Adipose tissue (tissue), 3 donors: ENCODE measurements around the gene R3HDM2. TPM values are rescaled to one million over a fixed set of nuclear protein-coding genes. Genes with fewer than 3 reads are reported as not detected.

Experiments
- H3K27ac ChIP-seq: one replicate; pipeline ENCODE4 v1.5.1; 2013; ENCODE audit warnings: low read depth, low read length
- WGBS, 3 donors: extraction: QIAGEN DNeasy Blood & Tissue Kit; methylation state at CpG; one replicate each; pipeline ENCODE4 v1.1.7; 2013; 5-methylcytosine and 5-hydroxymethylcytosine counted together
- polyA plus RNA-seq, 3 donors: library from polyadenylated mRNA; stranded (reverse); fragments of 200-250 nt; gene quantifications; one replicate each; pipeline ENCODE4 v1.2.3, GENCODE V29; 2013
- donor health status: healthy with polysubstance abuse.
- donor health status: Bipolar disorder and iron deficiency.
- donor health status: healthy.

Gene R3HDM2
- polyA plus RNA-seq, 3 donors = 11.7 to 24.2 (median 18.1) TPM

DNA sequence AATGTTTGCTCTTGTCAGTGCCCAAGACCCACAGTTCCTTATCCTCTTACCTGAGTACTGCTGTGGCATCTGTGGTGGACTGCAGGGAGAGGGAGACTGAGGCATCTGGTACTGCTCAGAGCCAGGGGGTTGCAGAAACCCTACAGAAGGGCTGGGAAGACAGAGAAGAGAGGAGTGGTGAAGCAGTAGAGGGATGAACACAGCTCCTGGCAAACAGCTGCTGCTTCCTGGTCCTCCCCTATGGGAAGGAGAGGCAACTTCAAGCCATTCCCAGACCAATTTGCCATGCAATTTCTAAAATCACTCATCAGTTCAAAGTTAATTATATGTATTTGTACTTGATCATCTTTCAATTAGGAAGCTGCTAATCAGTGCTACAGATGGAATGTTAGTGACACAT, 164.2 kb downstream of the R3HDM2 start:
- no peak overlapping the region for H3K27ac ChIP-seq

DNA sequence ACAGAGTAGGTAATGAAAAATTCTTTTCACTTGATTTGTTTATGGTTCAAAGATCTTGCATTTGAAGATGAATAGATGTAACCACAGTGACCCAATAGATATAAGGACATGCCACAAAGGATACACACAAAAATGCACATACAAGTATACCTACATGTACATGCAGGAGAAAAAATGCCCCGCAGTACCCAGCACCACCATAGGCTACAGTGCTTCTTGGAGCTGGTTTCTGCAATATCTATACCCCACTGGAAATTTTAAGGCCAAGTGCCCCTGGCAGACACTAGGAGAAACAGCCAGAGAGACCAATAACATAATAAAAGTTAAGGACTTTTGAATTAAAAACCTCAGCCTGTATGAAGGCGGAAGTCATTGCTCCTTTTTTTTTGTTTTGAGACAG, 167.7 kb downstream of the R3HDM2 start:
- no peak overlapping the region for H3K27ac ChIP-seq
- 90 to 94% (median 93%) methylated on average over 2 of the region's 2 CpGs for WGBS, 3 donors

DNA sequence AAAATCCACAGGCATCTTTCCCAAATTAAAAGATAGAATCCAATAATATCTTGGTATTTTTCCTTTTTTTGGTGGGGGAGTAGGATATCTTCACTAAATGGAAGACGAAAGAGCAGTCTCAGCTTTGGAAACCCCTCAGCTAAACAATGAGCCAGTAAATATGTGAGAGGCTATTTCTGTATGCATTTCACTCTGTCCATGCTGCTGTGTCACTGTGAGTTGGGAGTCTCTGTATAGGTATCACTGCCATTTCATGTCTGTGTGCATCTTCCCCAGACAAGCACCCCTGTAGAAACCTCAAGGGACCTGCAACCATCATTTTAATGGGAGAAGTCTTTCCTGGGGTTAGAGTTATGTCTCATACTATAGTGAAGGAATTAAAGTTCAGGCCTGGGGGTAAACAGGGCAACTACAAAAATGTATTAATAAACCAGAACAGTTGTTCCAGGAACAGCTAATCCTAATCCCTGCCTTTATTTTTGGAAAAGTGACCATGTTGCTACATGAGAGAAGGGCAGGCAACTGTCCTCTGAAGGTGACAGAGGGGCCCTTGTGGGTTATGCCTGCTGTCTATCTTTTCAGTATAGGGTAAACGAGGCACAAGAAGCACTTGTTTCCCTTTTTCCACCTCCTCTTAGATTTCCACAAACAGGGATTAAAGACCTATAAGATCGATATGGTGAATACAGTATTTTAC, 168.6 kb downstream of the R3HDM2 start:
- H3K27ac ChIP-seq = no peak overlapping the region
- 87 to 93% (median 89%) methylated on average over 3 of the region's 3 CpGs for WGBS, 3 donors

DNA sequence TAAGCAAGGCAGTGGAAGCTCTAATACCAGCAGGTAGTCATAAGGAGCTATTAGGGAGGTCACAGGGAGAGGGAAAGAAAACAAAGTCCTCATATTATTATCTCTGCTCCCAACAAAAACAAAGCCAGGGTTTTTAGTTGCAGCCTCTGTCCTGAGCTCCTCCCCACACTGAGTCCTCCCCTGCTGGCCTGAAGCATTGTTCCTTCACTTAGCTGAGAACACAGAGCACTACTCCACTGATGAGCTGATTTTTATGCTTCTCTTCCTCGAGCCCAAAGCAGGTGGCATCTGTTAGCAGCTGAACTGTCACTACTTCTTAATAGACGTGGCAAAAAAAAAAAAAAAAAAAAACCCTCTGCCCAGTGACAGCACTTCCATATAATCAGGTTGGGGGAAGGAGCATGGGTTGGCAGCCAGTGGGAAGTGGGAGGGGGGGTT, 169.4 kb downstream of the R3HDM2 start:
- 54 to 72% (median 60%) methylated on average over 2 of the region's 2 CpGs for WGBS, 3 donors
- H3K27ac ChIP-seq = no peak overlapping the region

DNA sequence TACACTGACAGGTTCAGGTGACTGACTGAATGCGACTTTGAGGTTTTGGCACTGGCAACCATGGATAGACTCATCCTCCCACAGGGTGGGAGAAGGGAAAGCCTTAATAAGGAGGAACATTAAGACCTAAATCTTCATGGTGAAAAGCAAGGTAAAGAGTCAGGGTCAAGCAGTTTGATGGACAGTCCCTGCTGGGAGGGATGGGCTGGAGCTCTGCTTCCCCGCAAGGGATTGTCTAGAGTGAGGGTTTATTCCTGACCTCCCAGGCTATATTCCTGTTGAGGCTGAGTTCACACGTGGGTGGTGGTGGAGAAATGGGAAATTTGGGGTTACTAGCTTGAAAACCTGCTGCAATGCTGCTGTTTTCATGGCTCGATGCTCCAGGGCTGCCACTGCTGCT, 170.5 kb downstream of the R3HDM2 start:
- 86 to 89% (median 88%) methylated on average over 4 of the region's 4 CpGs for WGBS, 3 donors
- H3K27ac ChIP-seq = no peak overlapping the region

DNA sequence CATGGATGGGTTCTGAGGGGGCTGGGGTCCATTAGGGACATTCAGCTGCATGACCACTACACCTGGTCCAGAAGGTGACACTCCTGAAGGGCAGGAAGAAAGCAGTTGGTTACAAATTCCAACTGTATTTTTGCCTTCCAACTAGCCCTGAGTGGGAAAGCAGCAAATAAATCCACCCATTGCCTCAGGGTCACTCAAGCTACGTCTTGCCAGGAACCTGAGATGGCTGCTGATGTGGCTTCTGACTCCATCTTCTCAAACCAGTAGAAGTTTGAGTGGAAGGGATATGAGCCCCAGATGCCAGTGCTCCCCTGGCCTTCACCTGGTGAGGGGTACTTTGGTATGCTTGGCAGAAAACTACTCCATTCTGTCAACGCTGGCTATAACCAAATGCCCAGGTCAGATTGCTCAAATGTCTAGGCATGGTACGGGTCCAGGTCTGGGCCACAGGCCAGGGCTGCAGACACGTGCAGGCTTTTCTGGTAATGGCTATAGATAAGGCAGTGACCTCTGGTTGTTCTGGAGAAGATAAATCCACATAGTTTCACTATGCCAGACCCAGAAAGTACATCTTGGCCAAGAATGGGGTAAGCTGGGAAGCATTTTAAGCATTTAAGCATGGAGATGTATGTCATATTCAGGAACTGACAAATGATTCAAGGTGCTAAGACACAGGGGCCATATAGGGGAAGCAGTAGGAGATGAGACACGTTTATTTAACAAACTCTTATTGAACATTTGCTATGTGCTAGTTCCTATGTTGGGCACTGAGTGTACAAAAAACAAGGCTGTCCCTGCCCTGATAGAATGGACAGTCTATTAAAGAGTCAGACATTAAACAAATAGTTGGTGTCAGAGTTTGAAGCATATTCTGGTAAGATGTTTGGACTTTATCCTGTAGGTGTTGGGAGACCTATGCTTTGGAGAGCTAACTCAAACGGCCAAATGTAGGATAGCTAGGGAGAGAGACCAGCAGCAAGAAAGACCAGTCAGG, 171.6 kb downstream of the R3HDM2 start:
- 30 to 74% (median 62%) methylated on average over 6 of the region's 6 CpGs for WGBS, 3 donors
- no peak overlapping the region for H3K27ac ChIP-seq

DNA sequence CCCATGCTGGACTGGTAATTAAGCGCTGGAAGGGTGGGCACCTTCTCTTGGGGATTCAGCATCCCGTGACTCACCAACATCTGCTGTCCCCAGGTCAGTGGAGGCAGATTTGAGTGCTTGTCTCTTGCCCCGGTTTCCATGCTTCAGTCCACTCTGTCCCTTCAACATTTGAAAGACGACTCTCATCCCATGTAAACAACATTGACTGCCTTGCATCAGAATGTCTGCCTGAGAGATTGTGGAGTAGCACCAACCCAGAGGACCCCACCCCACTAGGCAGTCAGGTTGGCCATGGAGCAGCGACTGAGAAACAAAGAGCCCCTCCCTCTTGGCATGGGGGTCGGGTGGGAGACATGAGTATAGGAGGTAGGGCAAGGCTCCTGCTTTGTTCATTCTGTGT, 174.9 kb downstream of the R3HDM2 start:
- 85 to 93% (median 91%) methylated on average over 6 of the region's 6 CpGs for WGBS, 3 donors
- no peak overlapping the region for H3K27ac ChIP-seq

DNA sequence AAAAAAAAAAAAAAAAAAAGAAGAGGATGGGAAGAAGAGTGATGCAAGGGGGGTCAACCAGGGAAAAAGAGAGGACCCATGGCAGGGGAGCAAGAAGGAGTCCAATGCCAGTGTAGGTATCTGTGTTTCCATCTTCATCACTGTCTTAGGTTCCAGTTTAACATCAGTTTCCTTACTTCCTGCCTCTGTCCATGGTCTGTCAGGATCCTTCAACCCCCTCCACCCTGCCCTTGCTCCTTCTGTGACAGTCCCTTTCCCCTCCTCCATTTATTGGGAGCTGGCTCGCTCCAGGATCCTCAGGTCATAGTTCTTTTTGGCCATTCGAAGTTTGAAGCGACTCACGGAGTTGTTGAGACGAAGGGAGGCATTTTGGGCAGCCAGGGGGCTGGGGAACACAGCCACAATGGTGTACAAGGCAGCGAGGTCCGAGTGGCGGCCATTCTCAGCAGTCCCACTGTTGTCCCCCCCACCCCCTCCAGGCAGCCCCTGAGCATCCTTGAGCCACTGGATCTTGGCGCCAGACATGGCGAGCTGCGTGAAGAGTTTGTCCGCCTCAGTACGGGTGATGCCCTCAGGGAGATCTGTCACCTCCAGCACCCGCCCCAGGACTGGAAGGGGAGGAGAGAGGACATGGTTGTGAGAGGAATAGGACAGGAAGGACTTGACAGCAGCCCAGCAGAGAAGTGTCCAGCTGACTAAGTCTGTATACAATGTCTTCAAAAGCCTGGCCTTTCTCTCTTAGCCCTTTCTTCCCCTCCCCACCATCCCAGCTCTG, 176.2 kb downstream of the R3HDM2 start:
- no peak overlapping the region for H3K27ac ChIP-seq
- 92 to 94% (median 93%) methylated on average over 14 of the region's 14 CpGs for WGBS, 3 donors

DNA sequence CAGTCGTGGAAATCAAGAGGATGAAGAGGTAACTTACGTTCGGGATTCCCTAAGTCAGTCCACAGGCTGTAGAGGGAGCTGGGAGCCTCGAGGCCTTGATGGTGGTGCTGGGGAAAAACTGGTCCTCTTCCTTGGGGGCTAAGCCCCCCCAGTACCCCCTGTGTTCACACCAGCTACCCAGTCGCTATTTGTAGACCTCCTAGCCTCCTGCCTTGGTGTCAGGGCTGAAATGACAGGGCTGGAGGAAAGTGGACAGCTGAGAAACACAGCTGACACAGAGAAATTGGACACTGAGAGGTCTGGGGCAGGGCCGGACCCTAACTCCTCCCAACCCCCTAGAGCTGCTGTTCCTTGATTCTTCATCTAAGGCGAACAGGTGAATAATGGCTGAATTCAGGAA, 179.9 kb downstream of the R3HDM2 start, which contains the start of gene STAC3:
Gene STAC3 (minus strand): TSS at position 232 of the 400 bp plus-strand sequence. CDS start 1,551 bp downstream, outside the sequence.
- H3K27ac ChIP-seq = no peak within 1 kb of the TSS
- WGBS, 3 donors = 65 to 72% (median 71%) methylated on average over 7 of the region's 7 CpGs

DNA sequence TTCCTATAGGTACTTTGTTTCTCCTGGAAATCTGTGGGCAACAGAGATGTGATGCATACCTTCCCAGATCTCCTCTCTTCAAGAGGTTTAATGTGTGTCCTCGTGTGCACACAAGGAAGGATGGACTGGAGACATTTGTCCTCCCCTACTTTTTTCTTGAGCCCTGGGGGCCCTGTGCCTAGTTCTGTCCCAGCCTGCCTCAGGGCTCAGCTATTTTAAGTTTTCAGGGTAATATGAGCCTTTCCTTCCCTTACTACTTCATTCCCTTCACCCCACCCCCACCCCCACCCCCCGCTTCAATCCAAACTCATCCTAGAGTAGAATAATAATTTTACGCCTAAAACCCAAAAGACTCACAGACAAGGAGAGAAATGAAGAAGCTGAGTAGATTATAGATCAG, 180.3 kb downstream of the R3HDM2 start:
- WGBS, 3 donors = 71 to 80% (median 76%) methylated on average over 3 of the region's 3 CpGs
- H3K27ac ChIP-seq = no peak overlapping the region

DNA sequence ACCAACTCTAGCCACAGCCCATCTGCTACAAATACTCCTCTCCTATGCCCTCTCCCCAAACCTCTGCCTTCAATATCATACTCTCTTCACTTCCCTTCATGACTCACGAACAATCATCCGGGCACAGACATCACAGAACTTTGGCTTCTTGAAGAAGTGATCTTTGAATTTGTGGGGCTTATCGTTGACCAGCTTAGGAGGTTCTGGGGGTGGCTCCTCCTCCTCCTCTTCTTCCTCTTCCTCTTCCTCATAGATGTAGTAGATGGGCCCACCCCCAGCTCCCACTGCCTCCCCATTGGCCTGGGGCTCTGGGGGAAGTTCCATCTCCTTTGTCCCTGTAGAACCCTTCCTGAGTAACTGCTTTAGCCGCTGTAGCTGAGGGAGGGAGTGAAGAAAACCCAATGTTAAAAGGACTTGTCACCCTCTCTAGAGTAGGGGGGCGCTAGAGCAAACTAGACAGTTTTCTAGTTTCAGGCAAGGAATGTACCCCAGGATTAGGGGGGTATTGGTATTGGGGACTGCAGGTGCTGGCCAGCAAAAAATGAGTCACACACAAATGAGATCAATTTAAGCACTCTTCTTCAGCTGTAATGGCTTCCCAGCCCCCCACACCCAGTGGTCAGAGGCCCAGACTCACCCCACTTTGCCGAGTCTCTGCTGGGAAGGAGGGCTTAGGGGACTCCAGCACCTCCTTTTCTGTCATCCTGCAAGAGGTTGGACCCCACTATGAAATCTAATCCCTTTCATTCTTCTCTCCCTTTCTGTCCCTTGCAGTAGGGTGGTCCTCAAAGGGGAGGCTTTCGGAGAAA, 181.7 kb downstream of the R3HDM2 start:
- WGBS, 3 donors = 60 to 87% (median 61%) methylated on average over 7 of the region's 7 CpGs

DNA sequence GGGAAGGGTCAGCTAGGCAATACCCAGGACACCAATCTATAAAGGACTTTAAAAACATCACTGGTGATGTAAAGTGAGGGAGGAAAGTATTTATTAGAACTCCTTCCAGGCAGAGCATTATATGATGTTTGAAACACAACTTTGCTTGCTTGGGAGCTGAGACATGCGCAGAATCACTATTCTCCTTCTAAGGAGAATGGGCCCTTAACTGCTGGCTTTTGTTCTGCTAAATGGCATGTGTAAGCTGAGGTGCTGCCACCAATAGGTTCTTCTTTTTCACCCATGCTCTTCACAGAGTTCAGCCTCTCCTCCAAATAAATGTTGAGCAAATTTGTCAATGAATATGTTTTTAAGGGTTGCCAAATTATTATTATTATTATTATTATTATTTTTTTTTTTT, 183.8 kb downstream of the R3HDM2 start:
- no peak overlapping the region for H3K27ac ChIP-seq
- WGBS, 3 donors = 95 to 100% (median 96%) methylated on average over 1 of the region's 1 CpG

More for the DNA sequence above, 181.7 kb downstream of the R3HDM2 start:
- H3K27ac ChIP-seq = no peak overlapping the region

DNA sequence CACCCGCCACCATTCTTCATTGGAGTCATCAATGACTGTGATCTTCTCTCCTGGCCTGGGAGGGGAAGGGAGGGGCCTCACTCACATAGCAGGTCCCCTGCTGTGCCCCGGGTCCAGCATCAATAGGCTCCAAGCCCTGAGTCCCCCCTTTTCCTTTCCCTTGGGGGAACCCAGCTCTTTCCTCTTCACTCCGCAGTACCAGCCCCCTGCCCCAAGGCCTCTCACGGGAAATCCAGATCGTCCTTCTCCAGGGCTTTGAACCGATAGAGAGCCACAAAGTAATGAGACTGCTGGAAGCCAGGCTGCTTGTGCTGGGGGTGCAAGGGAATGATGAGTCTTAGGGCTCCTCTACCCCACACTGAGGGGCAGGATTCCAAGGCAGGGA, 186.5 kb downstream of the R3HDM2 start:
- 64 to 74% (median 65%) methylated on average over 6 of the region's 6 CpGs for WGBS, 3 donors
- H3K27ac ChIP-seq = no peak overlapping the region

DNA sequence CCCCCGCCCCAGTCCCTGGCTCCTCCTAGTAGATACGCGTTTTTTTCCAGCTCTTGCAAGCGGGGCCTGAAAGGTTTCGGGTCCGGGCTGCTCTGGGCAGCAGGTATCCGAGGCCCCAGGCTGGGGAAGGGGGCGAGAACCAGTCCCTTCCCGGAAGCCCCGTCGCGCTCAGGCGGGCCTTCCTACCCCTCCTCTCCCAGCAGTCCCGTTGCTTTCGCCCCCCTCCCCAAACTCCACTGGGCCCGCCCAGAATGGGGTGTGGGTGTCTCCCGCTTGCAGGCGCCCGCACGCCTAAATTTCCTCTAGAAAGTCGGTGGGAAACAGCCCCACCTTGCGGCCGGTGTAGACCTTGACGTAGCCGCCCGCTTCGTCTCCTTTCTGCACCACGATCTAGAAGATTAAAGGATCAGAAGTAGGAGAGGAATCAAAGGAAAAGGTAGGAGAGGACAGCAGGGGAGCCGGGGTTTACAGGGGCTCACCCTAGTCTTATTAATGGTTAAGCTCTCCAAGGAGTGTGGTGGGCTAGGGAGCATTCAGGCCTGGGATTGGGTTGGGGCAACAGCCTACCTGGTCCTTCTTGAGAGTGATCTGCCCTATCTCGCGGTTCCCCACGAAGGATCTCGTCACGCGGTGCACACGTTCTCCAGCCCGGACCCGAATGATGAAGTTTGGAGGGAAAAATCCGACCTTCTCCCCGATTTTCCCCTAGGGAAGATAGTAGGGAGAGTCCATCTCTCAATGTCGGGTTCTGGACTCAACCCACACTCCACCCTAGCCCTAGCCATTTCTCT, 187.1 kb downstream of the R3HDM2 start:
- H3K27ac ChIP-seq = no peak overlapping the region
- 7 to 9% (median 8%) methylated on average over 38 to 41 of the region's 41 CpGs for WGBS, 3 donors

DNA sequence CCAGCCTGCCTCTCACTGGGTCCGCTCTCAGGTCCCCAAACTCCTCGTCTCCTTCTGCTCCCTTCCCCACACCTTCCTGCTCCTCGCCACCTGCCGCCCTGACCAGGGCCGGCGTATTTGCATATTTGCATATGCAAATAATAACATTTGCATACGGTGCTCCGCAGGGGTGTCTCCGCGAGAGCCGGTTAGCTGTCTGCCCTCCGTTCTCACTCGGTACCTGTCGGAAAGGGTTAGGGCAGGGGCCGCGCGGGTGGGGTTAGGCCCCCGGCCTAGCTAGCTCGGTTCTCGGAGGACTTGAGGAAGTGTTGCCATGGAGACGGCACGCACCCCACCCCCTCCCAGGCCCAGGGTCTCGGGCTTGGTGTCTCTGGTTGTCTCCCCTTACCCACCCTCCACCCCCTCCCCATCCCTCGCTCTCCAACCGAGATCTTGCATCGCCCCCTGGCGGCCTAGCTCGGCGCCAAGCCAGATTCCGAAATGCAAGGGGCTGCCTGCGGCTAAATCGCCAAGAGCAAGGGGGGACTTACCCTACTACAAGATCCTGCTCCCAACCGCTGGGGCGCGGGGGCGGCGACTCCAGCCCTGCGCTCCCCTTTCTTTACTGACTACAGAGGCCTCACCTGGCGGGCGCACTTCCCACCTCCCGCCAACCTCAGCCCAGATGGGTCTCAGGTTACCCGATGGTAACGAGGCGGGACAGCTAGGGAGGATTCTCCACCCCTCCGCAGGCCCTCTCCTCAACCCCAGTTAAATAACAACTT, 188.0 kb downstream of the R3HDM2 start:
- 1 to 2% (median 1%) methylated on average over 42 to 45 of the region's 45 CpGs for WGBS, 3 donors
- no peak overlapping the region for H3K27ac ChIP-seq

DNA sequence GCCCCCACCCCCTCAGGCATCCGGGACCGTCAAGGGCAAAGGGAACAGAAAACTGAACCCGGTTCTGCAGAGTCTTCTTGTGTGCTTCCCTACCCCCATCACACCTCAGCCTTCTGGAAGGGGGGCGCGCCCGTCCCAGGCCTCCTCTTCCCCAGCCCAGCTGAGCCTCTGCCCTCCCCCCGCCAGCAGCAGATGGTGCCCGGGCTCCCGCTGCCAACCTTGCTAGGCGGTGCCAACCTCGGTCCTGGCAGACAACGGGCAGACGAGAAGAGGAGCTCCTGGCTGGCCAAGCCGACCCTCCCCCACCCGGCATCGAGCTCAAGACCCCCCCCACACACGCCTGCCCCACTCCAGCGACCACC, 188.5 kb downstream of the R3HDM2 start:
- WGBS, 3 donors = 0 to 4% (median 4%) methylated on average over 13 to 18 of the region's 18 CpGs
- H3K27ac ChIP-seq = no peak overlapping the region
